HG03196 (cell line): ENCODE data around the gene ZNF217.
"Not testable (repeated sequence)": the region's sequence is repeated elsewhere in the genome, so short reads cannot be mapped to it uniquely, and the experiment has no call there.

Source experiments
- ATAC-seq: cut with Tn5 transposase; IDR thresholded peaks from one replicate; pipeline ENCODE4 v1.9.1; 2021; ENCODE audit not compliant: unreplicated experiment

The ZNF217 gene

GRCh38 chr20:53534037-53534436, 59.6 kb downstream of the ZNF217 start:
- ATAC-seq, result no peak

GRCh38 chr20:53533500-53533899, 60.1 kb downstream of the ZNF217 start:
- no peak for ATAC-seq

- ATAC-seq, result not testable (repeated sequence)
Observed at GRCh38 chr20:53532654-53533312, 60.9 kb downstream of the ZNF217 start.

- ATAC-seq, result no peak
Observed at GRCh38 chr20:53530440-53530839, 63.2 kb downstream of the ZNF217 start.

- ATAC-seq, result no peak
Observed at GRCh38 chr20:53529658-53530057, 64.0 kb downstream of the ZNF217 start.

- no peak for ATAC-seq
Observed at GRCh38 chr20:53527196-53527595, 66.4 kb downstream of the ZNF217 start.

GRCh38 chr20:53524589-53525312, 68.9 kb downstream of the ZNF217 start:
- no peak for ATAC-seq

- not testable (repeated sequence) for ATAC-seq
Observed at GRCh38 chr20:53523615-53524014, 70.0 kb downstream of the ZNF217 start.

GRCh38 chr20:53522696-53523095, 70.9 kb downstream of the ZNF217 start:
- ATAC-seq, result no peak

GRCh38 chr20:53522026-53522425, 71.6 kb downstream of the ZNF217 start:
- no peak for ATAC-seq

GRCh38 chr20:53521421-53521820, 72.2 kb downstream of the ZNF217 start:
- ATAC-seq, result not testable (repeated sequence)

GRCh38 chr20:53517146-53517545, 76.5 kb downstream of the ZNF217 start:
- no peak for ATAC-seq
